ENCODE data around the gene GARRE1. TPM values are rescaled to one million over a fixed set of nuclear protein-coding genes. Genes with fewer than 3 reads are reported as not detected.
"Not testable (repeated sequence)": the region's sequence is repeated elsewhere in the genome, so short reads cannot be mapped to it uniquely, and the experiment has no call there.

Gene GARRE1
- total RNA-seq, 4 donors from 2014 or later = 8.5 to 13.7 (median 9.2) TPM

DNA sequence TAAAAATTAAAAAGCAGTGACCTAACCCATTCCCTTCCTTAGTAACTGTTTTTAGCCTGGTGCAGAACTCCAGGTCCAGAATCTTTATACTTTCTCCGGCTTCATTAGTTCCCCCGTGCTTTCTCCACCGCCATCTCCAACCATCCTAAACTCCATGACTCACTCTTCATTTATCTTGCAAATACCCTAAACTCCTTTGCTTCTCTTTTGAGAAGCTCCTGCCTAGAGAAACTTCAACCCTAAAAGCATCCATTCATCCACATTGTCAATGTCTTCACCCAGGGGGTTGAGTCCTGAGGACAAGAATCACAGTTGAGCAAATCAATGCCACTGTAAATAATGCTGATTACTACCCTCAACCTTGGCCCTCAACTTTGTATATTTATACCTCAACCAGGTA, 17.1 kb upstream of the GARRE1 start:
- no peaks in the 10 kb centered on the region for H3K9me3 ChIP-seq
- no peak overlapping the region for H3K27ac ChIP-seq
- no peak overlapping the region for H3K4me3 ChIP-seq
- H3K4me1 ChIP-seq = peaks cover 0 to 32% (median 11%) of the 10 kb centered on the region in 3 donors
- TF ChIP-seq, protein P1, sequence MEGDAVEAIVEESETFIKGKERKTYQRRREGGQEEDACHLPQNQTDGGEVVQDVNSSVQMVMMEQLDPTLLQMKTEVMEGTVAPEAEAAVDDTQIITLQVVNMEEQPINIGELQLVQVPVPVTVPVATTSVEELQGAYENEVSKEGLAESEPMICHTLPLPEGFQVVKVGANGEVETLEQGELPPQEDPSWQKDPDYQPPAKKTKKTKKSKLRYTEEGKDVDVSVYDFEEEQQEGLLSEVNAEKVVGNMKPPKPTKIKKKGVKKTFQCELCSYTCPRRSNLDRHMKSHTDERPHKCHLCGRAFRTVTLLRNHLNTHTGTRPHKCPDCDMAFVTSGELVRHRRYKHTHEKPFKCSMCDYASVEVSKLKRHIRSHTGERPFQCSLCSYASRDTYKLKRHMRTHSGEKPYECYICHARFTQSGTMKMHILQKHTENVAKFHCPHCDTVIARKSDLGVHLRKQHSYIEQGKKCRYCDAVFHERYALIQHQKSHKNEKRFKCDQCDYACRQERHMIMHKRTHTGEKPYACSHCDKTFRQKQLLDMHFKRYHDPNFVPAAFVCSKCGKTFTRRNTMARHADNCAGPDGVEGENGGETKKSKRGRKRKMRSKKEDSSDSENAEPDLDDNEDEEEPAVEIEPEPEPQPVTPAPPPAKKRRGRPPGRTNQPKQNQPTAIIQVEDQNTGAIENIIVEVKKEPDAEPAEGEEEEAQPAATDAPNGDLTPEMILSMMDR (IDR thresholded peaks at IDR 0.05) = no peak
- no peak for TF ChIP-seq POLR2A (IDR thresholded peaks at IDR 0.05)
- 85 to 92% methylated on average over 2 to 3 of the region's 3 CpGs for WGBS, 2 donors
- no peak for DNase-seq
- no peaks in the 10 kb centered on the region for H3K36me3 ChIP-seq
- intact Hi-C loops (cut with DNase I) = no loop called here
- no peaks in the 10 kb centered on the region for H3K27me3 ChIP-seq

DNA sequence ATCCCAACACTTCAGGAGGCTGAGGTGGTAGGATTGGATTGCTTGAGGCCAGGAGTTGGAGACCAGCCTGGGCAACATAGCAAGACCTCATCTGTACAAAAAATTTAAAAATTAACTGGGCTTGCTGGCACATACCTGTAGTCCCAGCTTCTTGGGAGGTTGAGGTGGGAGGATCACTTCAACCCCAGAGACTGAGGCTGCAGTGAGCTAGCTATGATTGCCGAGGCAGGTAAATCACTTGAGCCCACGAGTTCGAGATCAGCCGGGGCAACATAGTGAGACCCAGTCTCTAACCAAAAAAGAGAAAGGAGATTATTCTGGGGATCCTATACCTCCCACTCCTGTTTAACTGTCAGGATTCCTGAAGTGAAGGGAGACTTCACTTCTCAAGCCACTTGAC, 16.4 kb upstream of the GARRE1 start:
- WGBS, 2 donors = 88 to 90% methylated on average over 3 to 4 of the region's 4 CpGs
- Histone ChIP-seq H3K36me3 (no peaks in the 10 kb centered on the region), H3K4me3 (no peak overlapping the region), H3K27ac (no peak overlapping the region), H3K4me1 (peaks cover 0 to 26% (median 5%) of the 10 kb centered on the region in 3 donors), H3K9me3 (no peaks in the 10 kb centered on the region), H3K27me3 (no peaks in the 10 kb centered on the region)
- intact Hi-C loops (cut with DNase I) = no loop called here
- no peak for DNase-seq
- no peak for TF ChIP-seq POLR2A (IDR thresholded peaks at IDR 0.05)

DNA sequence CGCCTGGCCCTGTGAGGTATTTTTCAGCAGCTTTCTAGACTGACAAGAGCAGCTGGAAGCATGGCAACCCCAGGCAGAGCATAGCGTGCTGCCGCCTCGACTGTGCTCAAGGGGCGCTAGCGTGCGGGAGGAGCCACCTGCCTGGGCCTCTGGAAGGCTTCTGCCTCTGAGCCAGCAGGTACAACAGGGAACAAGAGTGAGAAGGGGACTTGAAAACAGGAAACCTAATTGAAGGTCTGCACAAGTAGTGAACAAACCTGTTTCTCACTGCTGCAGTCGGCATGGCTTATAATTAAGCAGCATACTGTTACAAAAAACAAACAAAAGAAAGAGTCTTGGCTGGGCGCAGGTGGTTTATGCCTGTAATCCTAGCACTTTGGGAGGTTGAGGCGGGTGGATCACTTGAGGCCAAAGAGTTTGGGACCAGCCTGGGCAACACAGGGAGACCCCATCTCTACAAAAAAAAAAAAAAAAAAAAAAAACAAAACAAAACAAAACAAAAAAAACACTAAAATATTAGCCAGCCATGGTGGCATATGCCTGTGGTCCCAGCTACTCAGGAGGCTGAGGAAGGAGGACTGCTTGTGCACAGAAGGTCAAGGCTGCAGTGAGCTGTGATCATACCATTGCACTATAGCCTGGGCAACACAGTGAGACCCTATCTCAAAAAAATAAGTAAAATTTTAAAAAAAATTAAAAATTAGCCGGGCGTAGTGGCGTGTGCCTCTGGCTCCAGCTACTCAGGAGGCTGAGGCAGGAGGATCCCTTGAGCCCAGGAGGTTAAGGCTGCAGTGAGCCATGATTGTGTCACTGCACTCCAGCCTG, 12.6 kb upstream of the GARRE1 start:
- Histone ChIP-seq H3K27me3 (no peaks in the 10 kb centered on the region), H3K36me3 (no peaks in the 10 kb centered on the region), H3K4me1 (peaks cover 0 to 15% (median 0%) of the 10 kb centered on the region in 3 donors), H3K27ac (no peak overlapping the region), H3K4me3 (no peak overlapping the region), H3K9me3 (no peaks in the 10 kb centered on the region)
- DNase-seq = no peak
- TF ChIP-seq POLR2A (IDR thresholded peaks at IDR 0.05) = no peak
- TF ChIP-seq, protein P1 (IDR thresholded peaks at IDR 0.05) = peak in 3 of 6 experiments; percentile 7 to 38 (median 17)
- 69 to 80% methylated on average over 7 to 13 of the region's 13 CpGs for WGBS, 2 donors
- intact Hi-C loops (cut with DNase I) = no loop called here

DNA sequence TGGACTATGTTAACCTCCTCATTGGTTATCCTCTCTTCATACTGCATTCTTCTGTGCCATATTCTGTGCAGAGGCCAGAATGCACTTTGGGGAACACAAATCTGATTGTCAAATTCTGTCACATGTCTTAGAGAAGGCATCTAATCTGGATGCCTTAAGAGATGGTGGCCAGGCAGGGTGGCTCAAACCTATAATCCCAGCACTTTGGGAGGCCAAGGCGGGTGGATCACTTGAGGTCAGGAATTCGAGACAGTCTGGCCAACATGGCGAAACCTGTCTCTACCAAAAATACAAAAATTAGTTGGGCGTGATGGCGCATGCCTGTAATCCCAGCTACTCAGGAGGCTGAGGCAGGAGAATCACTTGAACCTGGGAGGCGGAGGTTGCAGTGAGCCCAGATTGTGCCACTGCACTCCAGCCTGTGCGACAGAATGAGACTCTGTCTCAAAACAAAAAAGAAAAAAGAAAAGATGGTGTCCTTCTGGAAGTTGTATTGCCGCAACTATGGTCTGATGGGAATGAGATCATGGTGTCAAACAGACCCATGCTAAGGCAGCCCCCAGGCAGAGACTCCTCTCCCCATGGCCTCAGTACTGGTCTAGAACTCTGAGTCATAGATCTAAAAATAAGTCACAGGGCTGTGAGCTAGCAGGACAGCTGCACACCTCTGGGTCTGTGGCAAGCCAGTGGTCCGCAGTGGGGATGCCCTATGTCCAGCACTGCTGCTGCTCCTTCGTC, 11.0 kb upstream of the GARRE1 start:
- H3K27me3 ChIP-seq; H3K27ac ChIP-seq; DNase-seq; intact Hi-C loops (cut with DNase I); H3K4me3 ChIP-seq; H3K36me3 ChIP-seq; H3K9me3 ChIP-seq: not testable (repeated sequence)
- peaks cover 0 to 13% (median 0%) of the 10 kb centered on the region in 3 donors for H3K4me1 ChIP-seq
- WGBS, 2 donors = 85 to 90% methylated on average over 9 to 10 of the region's 10 CpGs

DNA sequence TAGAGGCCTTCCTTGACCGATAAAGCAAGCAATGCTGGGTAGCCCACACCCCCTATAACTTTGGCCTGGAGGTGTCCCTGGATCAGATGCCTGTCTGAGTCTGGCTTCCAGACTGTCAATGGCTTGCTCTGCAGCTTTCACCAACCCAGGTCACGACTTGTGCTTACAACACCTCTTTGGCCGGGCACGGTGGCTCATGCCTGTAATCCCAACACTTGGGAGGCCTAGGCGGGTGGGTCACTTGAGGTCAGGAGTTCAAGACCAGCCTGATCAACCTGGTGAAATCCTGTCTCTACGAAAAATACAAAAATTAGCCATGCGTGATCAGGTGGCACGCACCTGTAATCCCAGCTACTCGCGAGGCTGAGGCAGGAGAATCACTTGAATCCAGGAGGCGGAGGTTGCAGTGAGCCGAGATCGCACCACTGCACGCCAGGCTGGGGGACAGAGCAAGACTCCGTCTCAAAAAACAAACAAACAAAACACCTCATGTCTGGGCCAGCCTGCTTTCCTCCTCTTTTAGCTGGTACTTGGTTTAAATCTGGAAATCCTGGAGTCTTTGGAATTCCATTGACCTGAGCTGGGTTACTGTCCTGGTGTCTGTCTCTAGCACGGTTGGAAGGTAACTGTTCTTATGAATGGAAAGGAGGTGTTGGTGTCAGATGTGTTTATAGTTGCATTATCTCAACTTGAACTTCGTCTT, 10.3 kb upstream of the GARRE1 start:
- Histone ChIP-seq H3K27me3 (no peaks in the 10 kb centered on the region), H3K9me3 (no peaks in the 10 kb centered on the region), H3K27ac (no peak overlapping the region), H3K4me3 (no peak overlapping the region), H3K36me3 (no peaks in the 10 kb centered on the region), H3K4me1 (peaks cover 0 to 13% (median 0%) of the 10 kb centered on the region in 3 donors)
- TF ChIP-seq POLR2A (IDR thresholded peaks at IDR 0.05) = no peak
- TF ChIP-seq, protein P1 (IDR thresholded peaks at IDR 0.05) = no peak
- DNase-seq = no peak
- intact Hi-C loops (cut with DNase I) = no loop called here
- WGBS, 2 donors = 66 to 85% methylated on average over 7 to 13 of the region's 17 CpGs

Measured in esophagus squamous epithelium (tissue), 5 donors.